GM19467 (cell line): ENCODE results near the gene CACFD1.

Source experiments
- ATAC-seq: cut with Tn5 transposase; IDR thresholded peaks from one replicate; pipeline ENCODE4 v1.9.1; 2021; ENCODE audit warnings: mild to moderate bottlenecking, moderate library complexity; ENCODE audit not compliant: unreplicated experiment

Gene CACFD1

GRCh38 chr9:133463864-133464615 lies 4.3 kb downstream of the CACFD1 start:
- ATAC-seq: no peak

GRCh38 chr9:133464638-133465037 lies 4.9 kb downstream of the CACFD1 start:
- ATAC-seq: no peak

DNA sequence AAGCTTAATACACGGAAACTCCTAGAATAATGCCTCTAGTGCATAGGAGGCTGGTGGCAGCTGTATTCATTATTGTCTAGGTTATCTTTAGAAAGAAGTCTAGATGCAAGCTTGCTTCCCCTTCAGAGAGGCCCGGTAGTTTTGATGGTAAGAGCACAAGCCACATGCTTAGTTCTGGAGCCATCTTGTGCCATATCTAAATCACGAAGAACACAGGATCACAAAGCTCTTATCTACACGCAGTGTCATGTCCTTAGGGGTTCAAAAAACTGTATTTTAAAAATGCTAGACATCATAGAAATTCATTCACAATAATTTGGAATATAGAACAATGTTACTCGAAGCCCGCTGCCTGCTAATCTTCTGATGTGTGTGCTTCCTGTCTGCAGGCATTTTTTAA lies 6.2 kb downstream of the CACFD1 start:
- no peak for ATAC-seq

DNA sequence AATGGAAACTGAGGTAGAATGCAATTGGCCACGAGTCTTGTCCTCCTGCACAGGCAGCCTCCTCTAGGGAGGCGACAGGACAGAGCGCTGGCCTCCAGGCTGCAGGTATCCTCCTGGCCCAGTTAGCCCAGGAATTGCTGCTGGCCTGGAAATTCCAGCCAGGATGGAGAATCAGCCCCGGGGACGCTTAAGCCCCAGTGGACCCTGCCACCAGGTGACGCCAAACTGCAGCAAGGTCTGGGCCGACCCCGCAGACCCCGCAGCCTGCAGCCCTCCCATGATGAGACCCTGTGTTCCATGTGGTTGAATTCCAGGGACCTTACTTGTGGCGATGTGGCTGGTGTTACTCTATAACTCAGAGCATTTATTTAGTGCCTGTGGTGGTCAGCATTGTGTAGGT lies 7.3 kb downstream of the CACFD1 start:
- no peak for ATAC-seq

DNA sequence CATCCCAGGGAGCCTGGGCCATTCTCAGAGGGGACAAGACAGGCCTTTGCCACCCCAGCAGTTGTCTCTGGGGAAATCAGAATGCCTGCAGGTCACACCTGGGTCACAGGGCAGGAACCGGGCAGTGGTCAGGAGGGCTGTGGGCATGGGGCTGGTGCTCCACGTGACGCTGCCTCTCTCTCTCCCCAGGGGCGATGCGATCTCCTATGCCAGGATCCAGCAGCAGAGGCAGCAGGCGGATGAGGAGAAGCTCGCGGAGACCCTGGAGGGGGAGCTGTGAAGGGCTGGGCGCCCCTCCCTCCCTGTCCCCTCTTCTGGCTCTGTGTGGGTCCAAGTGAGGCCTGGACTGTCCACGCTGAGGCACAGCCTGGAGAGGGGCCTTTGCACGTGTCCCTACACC lies 8.6 kb downstream of the CACFD1 start:
- ATAC-seq: no peak

DNA sequence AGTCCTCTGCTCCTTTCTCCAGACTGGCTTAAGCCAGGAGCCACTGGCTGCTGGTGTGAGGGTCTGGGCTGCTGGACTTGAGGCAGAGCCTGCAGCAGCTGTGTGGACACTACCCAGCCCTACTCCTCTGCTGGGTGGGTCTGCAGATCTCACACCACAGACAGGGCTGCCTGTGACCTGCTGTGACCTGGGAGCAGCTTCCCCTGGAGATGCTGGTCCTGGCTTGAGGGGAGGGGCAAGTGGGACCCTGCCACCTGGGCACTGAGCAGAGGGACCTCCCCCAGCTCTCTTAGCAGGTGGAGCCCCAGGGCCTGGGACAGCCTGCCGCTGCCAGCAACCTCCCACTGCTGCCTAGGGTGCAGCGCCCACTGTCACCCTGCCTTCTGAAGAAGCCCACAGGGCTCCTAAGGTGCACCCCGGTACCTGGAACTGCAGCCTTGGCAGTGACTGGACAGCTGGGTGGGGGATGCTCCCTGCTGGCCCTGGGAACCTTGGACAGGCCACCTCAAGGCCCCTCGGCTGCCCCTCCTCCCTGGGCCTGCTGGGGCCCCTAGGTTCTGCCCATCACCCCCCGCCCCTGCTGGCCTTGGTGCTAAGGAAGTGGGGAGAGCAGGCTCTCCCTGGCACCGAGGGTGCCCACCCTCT lies 9.1 kb downstream of the CACFD1 start:
- ATAC-seq: no peak

DNA sequence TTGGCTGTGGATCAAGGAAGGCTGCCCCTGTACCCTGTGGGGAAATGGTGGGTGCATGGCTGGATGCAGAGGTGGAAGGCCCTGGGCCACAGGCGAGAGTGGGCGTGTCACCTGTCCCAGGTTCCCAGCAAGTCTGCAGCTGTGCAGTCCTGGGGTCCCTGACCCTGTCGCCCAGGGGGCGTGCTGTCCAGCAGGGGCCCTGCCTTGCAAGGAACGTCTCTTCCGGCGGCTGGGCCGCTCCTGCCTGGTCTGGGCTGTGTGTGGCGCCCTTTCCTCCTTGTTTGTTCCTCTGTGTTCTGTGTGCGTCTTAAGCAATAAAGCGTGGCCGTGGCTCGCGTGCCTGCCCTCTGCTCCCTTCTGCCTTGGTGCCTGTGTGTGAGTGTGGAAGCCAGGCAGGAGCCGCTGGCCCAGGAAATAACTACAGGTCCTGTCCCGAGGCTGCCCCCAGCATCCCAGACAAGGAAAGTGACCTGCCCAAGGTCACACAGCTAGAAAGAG lies 10.7 kb downstream of the CACFD1 start:
- no peak for ATAC-seq

DNA sequence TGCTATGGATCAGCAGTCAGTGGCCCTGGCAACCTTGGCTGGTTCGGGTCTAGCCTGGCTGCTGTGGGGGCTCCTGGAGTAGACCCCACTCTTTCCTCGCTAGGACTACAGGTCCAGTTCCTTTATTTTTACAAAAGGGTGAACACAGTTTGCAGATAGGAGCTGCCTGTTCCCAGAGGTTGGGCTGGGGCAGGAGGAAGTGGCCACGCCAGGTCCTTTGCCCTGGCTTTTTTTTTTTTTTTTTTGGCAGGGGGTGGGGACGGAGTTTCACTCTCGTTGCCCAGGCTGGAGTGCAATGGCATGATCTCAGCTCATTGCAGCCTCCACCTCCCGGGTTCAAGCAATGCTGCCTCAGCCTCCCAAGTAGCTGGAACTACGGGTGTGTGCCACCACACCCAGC lies 11.2 kb downstream of the CACFD1 start:
- ATAC-seq: no peak

DNA sequence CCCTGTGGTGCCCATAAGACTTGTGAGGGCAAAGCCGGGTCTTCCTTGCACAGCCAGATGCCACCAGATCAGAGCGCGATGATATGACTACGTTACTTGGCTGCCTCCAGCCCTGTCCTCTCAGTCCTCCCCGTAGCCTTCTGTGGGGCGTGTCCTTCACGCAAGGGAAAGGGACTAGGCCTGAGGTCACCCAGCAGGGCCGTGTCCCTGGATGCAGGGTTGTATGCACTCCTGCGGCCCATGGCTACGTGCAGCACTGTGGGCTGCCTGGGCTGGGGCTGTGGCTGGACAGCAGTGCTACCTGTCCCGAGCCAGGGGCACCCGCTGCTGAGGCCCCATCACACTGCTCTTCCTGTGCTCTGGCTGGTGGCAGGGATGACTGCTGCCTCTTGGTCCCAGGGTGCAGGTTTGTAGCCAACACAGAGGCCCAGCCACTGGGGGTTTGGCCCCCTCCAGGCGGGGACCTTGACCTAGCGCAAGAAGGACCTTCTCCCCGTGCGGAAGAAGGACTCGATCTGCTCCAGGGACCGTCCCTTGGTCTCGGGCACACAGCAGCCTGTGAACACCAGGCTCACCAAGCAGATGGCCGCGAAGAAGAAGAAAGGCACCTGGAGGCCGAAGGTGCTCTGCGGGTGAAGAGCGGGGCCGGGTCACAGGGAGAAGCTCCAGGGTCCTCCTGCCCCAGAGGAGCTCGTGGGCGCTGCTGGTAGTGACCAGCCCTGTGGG lies 11.9 kb downstream of the CACFD1 start:
- no peak for ATAC-seq

DNA sequence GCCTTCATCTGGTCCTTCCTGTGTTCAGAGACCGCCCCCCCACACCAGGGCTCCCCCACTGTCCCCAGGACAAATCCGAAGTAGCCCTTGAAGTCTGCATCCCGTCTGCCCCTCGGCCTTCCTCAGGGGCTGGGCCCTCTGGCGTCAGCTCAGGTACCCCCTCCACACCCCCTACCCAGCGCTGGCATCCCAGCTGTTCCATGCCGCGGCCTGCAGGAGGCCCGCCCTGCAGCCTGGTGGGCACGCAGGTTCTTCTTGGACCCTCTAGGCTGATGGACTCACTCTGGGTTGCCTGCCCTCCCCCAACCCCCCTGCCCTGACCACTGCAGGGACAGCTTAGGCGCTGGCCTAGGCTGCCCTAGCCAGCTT lies 12.5 kb downstream of the CACFD1 start:
- no peak for ATAC-seq

DNA sequence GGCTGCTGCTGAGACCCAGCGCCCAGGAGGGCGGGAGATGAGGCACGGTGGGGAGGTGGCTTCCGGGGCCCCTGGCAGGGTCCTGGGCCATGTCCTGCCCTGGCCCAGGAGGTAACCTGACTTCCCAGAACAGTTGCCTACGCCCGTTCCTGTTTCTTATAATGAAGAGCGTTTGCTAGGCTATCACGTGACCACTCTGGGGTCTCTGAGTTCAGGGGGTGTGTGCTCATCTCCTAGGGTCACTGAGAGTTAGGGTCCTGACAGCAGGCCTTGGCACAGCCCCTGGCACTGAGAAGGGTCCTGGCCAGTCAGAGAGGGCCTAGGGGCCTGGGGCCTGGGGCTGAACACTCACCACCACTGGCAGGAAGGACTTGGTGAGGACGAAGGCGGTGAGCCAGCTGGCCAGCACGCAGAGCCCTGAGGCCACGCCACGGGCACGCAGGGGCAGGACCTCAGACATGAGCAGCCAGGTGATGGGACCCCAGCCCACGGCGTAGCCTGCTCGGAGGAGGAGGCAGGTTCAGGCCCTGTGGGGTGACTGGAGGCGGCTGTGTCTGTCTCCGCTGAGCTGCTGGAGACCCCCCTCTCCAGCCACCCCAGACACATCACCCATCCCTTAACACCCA lies 13.1 kb downstream of the CACFD1 start:
- ATAC-seq: no peak

DNA sequence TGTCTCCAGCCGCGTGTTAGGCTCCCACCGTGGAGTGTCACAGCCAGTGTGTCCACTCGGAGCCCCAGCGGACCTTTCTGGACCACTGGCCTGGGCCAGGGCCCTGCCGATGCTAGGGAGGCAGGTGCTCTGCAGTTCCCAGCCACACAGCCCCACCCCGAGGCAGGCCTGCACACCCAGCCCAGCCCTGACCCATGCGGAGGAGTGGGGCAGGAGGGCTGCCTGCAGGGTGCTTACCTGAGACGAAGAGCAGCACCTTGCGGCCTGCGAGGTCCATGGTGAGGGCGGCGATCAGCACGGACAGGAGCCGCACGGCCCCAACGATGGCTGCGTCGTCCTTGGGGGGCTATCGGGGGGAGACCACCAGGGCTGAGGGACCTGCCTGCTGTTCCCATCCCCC lies 14.0 kb downstream of the CACFD1 start:
- ATAC-seq: no peak

DNA sequence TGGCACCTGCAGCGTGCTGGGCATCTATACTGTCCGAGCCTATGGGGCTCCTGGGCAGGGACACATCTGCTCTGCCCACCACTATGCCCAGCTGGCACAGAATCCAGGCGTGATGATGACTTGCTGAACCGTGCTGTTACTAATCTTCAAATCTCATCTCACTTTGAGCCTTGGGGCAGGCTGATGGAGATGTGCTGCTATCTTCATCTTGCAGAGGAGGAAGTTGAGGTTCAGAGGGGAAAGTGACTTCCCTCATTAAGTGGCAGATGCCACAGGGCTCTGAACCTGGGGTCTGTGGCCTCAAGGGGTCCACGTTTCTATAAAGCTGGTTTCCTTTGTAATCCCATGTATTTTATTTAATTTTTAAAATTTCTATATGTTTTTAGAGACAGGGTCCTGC lies 14.4 kb downstream of the CACFD1 start:
- no peak for ATAC-seq

- ATAC-seq: no peak
These were observed 15.1 kb downstream of the CACFD1 start for GRCh38 chr9:133474853-133475252.

DNA sequence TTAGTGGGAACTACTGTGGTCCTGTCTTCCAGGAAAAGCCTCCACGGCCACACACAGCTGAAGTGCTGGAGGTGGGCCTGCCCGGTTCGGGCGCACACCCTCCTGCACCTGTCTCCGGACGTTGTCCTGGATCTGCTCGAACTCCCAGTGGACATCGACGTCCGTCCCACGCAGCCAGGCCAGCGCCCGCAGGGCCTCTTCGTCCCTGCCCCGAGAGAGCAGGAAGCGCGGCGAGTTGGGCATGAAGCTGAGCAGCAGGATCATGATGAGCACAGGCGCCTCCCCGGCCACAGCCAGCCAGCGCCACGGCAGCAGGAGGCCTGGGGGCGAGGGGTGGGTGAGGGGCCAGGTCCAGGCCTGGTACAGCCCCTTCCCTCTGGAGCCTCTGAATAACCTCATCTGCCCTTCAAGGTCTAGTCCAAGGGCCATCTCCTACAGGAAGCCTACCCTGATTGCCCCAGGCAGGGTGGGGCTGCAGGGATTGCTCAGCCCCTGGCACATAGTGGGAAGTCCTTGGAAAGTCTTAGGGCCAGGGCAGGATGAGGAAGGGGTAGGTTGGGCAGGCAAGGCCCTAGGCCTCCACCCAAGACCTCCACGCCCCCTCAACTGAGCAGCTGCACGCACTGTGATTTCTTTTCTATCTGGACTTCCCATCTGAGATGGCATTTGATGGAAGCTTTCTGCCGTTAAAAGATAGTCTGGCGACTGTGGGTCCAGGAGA lies 15.7 kb downstream of the CACFD1 start:
- ATAC-seq: no peak

- ATAC-seq: no peak
These were observed 16.5 kb downstream of the CACFD1 start for GRCh38 chr9:133476036-133476931.

DNA sequence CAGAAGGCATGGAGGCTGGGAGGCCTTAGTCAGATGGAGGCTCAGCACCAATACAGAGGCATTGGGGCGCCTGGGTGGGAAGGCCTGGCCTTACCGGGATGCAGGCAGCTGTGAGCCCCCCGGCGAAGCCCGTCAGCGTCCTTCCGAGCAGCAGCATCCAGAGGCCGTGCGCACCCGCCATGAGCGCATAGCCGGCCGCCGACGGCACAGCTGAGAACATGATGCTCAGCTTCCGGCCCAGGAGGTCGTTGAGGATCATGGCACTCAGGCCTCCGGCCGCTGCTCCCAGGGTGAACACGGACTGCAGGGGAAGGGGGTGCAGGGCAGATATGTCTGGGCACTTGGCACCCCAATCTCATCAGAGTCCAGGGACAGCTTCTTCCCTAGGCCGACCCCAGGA lies 17.2 kb downstream of the CACFD1 start:
- ATAC-seq: no peak

GRCh38 chr9:133477461-133477860 lies 17.7 kb downstream of the CACFD1 start:
- ATAC-seq: no peak

DNA sequence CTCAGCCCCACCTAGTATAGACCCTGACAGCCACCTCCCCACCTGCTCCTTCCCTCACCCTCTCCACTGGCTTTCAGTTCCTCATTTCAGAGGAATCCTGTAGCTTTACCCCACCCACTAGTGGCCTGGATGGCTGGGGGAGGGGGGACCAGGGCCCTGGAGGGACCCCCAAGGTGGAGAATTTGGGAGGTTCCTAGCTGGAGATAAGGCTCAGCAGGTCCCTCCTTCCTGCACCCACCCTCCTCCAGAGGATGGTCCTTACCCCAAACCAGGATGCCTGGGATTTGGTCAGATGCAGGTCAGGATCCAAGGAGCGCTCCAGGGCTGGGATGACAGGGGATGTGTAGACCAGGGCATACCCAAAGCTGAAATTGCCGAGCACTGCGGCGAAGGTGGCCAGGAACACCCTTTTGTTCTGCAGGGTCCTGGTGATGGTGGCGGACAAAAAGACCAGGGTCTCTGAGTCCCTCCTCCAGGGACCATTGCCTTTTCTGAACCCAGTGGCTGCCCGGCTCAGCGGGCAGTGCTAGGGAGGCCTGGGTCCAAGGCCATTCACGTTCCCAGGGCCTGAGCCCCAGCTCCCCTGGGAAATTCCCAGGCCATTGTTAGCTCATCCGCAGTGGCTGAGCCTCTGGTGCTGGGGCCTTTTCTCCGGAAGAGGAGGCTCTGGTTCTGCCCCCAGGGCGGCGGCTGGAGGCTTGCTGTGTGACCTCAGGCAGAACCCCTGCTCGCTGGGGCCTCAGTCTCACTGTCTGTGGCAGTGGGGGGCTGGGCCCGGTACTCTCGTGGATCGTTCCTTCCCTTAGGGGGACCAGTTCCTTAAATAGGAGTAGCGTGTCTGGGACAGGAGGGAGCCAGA lies 18.4 kb downstream of the CACFD1 start:
- peak; percentile 25 for ATAC-seq
